AG09309 (cell line): ENCODE results near the gene PLAAT5.
"Not testable (repeated sequence)": the region's sequence is repeated elsewhere in the genome, so short reads cannot be mapped to it uniquely, and the experiment has no call there.

Source experiments
- DNase-seq: peaks from one replicate; pipeline ENCODE4 v3.0.0-alpha.2; 2010; ENCODE audit warnings: low read depth
- H3K4me3 ChIP-seq: 2 replicates; pipeline ENCODE4 v1.5.1; 2011; ENCODE audit warnings: mild to moderate bottlenecking, low read depth, low read length, moderate library complexity; ENCODE audit not compliant: control insufficient read depth
- TF ChIP-seq, protein P1 (sequence below): IDR thresholded peaks from 2 replicates; pipeline ENCODE4 v1.5.1; 2011; ENCODE audit warnings: mild to moderate bottlenecking, low read depth, low read length, inconsistent platforms; ENCODE audit not compliant: insufficient read depth, control insufficient read depth; ENCODE audit errors: missing control alignments

The PLAAT5 gene

DNA sequence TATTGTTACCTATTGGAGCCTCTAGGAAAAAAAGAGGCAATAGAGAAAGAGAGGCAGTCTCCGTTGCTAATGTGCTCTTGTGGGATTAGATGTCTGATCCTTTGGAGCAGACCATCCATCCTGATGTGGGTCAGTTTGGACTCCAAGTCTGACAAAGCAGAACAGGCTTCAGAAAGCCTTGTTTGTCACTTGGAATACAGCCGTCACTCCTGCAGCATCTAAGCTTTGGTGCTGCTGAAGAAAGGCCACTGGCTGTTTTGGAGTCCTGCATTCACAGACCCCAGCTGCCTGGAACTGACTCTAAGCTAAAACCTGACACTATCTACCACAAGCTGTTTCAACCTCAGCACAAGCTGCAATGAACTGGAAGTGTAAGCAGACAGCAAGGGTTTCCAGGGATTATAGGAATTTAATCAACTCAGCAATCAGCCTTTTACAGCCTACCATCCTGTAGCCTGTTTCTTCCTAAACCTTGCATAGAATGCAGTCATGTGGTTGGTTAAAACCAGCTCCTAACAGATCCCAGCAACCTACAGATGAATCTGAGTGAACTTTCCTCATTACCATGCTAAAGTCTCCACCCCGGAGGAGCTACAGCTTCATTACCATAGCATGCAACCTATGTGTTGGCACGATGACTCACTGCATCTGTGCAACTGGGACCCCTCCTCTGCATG is 42.0 kb upstream of the PLAAT5 start:
- TF ChIP-seq, protein P1, sequence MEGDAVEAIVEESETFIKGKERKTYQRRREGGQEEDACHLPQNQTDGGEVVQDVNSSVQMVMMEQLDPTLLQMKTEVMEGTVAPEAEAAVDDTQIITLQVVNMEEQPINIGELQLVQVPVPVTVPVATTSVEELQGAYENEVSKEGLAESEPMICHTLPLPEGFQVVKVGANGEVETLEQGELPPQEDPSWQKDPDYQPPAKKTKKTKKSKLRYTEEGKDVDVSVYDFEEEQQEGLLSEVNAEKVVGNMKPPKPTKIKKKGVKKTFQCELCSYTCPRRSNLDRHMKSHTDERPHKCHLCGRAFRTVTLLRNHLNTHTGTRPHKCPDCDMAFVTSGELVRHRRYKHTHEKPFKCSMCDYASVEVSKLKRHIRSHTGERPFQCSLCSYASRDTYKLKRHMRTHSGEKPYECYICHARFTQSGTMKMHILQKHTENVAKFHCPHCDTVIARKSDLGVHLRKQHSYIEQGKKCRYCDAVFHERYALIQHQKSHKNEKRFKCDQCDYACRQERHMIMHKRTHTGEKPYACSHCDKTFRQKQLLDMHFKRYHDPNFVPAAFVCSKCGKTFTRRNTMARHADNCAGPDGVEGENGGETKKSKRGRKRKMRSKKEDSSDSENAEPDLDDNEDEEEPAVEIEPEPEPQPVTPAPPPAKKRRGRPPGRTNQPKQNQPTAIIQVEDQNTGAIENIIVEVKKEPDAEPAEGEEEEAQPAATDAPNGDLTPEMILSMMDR: no peak
- DNase-seq: no peak
- no peak overlapping the region for H3K4me3 ChIP-seq

DNA sequence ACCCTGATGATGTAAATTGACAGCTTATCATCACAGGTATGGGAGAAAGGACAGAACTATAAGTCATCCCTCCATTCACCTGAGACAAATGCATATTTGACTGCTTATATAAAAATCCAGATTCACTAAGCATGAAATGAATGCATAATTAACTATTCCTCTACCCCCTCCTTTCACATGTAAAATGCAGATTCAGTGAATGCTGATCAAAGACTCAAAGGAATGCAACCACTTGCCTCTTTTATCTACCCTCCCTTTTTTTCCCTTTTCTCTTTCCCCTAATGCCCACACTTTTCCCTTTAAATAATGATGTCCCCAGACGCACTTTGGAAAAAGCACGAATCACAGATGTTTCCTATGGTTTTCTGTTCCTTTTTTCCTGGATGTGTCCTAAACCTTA is 41.1 kb upstream of the PLAAT5 start:
- TF ChIP-seq, protein P1: no peak
- DNase-seq: no peak
- no peak overlapping the region for H3K4me3 ChIP-seq

DNA sequence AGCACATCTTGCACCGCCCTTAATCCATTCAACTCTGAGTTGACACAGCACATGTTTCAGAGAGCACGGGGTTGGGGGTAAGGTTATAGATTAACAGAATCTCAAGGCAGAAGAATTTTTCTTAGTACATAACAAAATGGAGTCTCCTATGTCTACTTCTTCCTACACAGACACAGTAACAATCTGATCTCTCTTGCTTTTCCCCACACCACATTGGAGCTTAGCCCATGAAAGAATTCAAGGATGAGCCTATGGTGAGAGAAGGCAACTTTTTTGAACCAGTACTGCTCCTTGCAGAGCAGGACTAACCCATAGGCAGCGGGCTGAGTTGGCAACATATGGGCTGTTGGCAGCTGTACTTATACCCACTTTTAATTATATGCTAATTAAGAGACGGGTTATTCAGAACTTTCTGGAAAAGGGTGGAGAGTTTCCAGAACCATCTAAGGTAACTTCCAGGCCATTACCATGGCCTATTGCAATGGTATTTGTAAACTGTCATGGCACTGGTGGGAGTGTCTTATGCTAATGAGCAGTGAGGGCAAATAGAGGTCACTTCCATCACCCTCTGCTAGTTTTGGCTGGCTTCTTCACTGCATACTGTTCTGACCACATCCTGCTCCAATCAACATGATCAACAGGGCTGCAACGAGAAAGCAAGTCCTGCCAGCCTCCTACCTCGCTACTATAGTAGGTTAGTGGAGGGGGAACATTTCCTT is 40.3 kb upstream of the PLAAT5 start:
- DNase-seq, H3K4me3 ChIP-seq: not testable (repeated sequence)

DNA sequence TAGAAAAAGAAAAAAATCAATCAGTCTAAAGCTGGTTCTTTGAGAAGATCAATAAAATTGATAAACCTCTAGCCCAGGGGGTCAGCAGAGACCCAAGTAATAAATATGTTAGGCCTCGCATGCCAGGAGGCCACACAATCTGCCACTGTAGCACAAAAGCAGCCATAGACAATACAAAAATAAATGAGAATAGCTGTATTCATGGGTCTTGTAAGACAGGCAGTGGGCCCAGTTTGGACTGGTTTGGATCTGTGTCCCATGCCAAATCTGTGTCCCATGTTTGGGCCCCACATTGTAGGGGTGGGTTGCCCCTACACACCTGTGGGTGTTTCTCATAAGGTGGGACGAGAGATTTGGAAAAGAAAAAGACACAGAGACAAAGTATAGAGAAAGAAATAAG is 39.1 kb upstream of the PLAAT5 start:
- no peak for DNase-seq
- H3K4me3 ChIP-seq: no peak overlapping the region
- TF ChIP-seq, protein P1: no peak

DNA sequence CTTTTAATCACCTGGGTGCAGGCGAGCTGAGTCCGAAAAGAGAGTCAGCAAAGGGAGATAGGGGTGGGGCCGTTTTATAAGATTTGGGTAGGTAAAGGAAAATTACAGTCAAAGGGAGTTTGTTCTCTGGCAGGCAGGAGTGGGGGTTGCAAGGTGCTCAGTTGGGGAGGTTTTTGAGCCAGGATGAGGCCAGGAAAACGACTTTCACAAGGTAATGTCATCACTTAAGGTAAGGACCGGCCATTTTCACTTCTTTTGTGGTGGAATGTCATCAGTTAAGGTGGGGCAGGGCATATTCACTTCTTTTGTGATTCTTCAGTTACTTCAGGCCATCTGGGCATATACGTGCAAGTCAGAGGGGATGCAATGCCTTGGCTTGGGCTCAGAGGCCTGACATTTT is 38.4 kb upstream of the PLAAT5 start:
- H3K4me3 ChIP-seq, DNase-seq: not testable (repeated sequence)

DNA sequence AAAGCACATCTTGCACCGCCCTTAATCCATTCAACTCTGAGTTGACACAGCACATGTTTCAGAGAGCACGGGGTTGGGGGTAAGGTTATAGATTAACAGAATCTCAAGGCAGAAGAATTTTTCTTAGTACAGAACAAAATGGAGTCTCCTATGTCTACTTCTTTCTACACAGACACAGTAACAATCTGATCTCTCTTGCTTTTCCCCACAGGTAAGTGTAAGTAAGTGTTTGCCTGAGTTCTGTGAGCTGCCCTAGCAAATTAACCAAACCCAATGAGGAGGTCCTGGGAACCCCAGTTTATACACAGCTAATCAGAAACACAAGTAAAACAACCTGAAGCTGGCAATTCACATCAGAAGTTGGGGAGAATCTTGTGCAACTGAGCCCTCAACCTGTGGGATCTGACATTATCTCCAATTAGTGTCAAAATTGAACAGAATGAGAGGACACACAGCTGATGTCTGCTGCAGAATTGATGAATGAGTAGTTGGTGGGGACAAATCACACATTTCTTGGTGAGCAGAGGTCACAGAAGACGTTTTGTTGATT is 37.8 kb upstream of the PLAAT5 start:
- DNase-seq, H3K4me3 ChIP-seq: not testable (repeated sequence)

DNA sequence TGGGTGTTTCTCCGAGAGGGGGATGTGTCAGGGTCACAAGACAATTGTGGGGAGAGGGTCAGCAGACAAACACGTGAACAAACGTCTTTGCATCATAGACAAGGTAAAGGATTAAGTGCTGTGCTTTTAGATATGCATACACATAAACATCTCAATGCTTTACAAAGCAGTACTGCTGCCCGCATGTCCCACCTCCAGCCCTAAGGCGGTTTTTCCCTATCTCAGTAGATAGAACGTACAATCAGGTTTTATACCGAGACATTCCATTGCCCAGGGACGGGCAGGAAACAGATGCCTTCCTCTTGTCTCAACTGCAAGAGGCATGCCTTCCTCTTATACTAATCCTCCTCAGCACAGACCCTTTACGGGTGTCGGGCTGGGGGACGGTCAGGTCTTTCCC is 37.2 kb upstream of the PLAAT5 start:
- not testable (repeated sequence) for DNase-seq, H3K4me3 ChIP-seq

DNA sequence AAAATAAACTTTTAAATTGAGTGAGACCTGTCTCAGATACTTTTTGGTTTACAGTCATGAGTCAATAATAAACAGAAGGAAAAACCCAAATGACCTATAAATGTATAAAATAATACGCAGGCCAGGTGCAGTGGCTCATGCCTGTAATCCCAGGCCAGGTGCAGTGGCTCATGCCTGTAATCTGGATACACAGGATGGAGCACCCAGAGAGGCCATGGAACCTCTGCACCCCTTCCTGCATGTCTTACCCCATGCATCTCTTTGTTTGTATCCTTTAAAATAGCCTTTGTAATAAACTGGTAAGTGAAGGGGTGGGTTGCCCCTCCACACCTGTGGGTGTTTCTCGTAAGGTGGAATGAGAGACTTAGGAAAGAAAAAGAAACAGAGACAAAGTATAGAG is 36.7 kb upstream of the PLAAT5 start:
- DNase-seq: no peak
- no peak overlapping the region for H3K4me3 ChIP-seq
- TF ChIP-seq, protein P1: no peak

DNA sequence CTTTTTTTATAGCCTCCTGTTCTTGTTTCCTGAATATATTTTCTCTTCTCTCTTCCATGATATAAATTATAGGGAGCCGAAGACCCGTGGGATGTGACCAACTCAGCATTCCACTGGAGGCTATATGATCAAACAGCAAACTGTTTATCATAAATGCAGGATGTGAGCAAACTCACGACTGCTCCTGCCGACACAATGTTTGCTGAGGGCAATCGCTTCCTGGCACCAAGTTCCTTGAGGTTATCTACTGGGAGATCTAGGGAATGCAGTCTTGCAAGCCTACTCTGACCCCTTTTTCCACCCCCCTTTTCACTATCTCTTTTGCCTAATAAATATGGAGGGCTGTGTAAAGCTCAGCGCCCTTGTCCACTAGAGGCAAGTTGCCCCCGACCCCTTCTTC is 32.2 kb upstream of the PLAAT5 start:
- TF ChIP-seq, protein P1: no peak

More for the DNA sequence above, 32.2 kb upstream of the PLAAT5 start:
- DNase-seq: no peak
- H3K4me3 ChIP-seq: no peak overlapping the region
